GM19023 (cell line): Measurements from ENCODE around the gene MYL7.
"Not testable (repeated sequence)": the region's sequence is repeated elsewhere in the genome, so short reads cannot be mapped to it uniquely, and the experiment has no call there.

Source experiments
- ATAC-seq: cut with Tn5 transposase; IDR thresholded peaks from one replicate; pipeline ENCODE4 v1.9.1; 2021; ENCODE audit warnings: mild to moderate bottlenecking, moderate library complexity; ENCODE audit not compliant: unreplicated experiment

MYL7 gene

DNA sequence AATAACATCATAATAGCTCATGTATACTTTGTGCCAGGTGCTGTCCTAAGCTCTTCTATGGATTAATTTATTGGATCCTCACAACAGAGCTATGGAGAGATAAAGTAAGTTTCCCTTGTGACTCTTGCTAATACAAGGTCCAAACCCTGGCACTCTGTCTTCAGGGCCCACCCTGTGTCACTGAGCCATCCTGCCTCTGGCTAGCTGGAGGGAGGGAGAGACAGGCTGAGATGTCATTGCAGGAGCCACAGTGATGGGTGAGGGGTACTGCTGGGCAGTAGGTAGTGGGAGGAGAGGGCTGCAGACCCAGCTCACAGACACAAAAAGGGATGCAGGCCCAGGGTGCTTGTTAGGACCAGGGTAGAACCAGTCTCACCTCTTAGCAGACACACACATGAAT is 31.2 kb upstream of the MYL7 start:
- ATAC-seq, result no peak

DNA sequence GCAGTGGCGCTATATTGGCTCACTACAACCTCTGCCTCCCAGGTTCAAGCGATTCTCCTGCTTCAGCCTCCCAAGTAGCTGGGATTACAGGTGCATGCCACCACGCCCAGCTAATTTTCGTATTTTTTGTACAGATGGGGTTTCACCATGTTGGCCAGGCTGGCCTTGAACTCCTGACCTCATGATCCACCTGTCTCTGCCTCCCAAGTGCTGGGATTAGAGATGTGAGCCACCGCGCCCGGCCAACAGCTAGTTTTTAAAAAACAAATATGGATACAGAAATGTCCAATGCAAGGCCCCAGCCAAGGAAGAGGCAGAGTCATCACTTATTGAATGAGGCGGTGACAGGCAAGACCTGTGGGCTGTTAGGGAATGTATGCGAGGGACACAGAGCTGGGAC is 30.8 kb upstream of the MYL7 start:
- ATAC-seq, result not testable (repeated sequence)

DNA sequence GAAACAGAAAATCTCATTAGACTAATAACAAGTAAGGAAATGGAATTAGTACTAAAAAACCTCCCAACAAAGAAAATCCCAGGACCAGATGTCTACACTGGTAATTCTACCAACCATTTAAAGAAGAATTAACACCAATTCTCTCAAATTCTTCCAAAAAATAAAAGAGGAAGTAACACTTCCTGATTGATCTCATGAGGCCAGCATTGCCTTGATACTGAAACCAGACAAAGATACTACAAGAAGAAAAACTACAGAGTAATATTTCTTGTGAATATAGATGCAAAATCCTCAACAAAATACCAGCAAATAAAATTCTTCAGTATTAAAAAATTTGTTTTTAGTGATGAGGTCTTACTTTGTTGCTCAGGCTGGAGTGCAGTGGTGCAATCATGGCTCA is 26.8 kb upstream of the MYL7 start:
- ATAC-seq, result no peak

DNA sequence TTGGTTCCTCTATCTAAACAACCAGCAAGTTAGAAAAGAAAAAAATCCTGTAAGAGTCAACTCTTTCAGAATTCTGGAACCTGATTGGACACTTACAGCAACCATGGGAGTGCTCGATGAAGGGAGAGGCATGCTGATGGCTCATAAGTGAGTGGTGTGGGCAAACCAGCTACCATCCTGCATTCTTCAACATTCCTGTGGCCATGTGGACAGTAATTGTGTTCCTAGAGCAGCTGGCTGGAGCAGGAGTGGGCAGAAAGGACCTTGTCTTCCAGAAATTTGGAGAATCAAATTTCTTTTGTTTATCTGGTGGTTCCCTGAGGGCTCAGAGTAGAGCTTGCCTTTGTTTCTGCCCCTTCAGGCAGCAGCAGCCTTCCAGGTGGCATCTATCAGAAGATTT is 22.5 kb upstream of the MYL7 start:
- no peak for ATAC-seq

DNA sequence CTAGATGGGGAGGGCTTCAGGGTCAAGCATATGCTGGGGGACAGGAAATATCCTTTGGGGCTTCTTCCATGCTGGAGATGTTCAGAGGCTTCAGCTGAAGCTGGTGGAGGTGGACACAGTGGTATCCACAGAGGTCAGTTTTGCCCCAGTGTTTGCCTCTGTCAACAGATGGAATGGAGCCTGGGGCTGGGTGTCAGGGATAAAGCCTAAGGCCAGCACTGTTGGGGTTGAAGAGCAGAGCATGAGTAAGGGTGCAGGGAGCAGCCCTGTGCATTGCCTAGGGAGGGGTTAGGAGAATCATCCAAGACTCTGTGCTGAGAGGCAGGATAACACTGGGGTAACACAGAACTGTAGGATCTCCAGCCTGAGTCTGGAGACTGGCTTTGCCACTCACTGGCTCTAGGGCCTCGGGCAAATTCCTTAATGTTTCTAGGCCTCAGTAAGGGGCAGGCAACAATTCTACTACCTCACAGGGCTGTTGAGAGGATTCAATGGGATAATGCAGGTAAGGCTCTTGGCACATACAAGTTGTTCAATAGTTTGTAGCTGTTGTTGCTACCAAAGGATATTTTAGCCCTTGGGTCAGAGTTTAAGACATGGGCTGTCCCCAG is 21.8 kb upstream of the MYL7 start:
- ATAC-seq, result no peak

DNA sequence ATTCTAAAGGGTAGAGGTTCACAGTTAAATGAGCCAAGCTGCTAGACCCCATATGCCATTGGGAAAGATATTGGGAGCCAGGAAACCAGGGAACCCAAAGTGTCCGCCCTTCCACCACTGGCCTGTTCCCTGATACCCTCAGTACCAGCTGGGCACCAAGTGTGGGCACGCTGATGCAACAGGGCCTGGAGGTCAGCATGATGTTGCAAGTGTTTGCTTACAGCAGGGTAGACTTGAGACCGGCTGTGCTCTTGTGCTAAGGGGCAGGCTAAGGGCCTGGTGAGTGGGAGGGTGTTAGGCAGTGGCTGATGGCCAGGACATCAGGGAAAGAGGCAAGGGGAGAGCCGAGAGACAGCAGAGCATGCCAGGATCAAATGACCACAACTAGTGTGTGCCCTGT is 21.0 kb upstream of the MYL7 start:
- ATAC-seq, result no peak

DNA sequence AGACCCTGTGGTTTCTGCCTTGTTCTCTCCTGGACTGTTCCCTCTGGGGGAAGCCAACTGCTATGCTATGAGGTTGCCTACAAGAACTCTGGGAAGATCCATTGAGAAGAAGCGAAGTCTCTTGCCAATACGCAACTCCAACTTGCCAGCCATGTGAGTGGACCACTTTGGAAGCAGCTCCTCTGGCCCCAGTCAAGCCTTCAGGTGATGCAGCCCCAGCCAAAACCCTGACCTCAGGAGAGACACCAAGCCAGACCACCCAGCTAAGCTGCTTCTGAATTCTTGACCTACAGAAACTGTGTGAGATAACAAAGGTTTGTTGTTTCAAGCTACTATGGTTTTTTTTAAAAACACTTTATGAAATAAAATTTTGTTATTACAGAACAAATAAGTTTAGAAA is 20.2 kb upstream of the MYL7 start:
- ATAC-seq, result no peak

DNA sequence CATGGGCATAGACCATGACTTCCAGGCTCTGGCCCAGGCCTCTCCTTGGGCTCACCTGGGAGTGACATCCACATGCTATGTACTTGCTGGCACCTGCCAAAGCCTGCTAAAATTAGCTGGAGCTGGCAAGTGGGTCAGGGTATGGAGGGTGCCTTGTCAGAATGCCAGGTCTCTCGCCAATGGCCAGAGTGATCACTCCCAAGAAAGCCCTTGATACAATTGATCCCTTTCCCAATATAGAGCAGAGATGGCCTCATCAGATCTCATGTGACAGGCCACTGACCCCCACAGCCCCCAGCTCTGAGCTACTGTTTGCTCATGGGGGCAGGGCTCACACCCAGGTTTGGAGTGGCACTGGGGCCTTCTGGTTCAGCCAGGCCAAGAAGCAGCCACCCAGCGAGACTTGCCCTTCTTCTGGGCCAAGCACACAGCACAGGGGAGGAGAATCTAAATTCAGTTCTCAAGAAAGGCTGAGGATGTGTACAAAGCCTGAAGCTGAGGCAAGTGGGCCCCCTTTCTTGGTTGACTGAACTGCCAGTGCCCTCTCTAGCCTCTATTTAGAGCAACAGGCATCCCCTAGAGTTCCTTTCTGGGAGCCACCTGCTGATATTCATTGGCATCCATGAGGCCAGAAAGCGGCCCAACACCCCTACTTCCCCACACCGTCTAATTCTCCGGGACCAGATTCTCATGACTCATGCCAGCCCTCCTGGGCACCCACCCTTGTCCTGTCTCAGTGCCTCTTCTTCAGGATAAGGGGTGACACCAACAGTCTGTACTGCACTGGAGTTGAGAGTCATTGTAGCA is 18.9 kb upstream of the MYL7 start:
- ATAC-seq, result no peak

DNA sequence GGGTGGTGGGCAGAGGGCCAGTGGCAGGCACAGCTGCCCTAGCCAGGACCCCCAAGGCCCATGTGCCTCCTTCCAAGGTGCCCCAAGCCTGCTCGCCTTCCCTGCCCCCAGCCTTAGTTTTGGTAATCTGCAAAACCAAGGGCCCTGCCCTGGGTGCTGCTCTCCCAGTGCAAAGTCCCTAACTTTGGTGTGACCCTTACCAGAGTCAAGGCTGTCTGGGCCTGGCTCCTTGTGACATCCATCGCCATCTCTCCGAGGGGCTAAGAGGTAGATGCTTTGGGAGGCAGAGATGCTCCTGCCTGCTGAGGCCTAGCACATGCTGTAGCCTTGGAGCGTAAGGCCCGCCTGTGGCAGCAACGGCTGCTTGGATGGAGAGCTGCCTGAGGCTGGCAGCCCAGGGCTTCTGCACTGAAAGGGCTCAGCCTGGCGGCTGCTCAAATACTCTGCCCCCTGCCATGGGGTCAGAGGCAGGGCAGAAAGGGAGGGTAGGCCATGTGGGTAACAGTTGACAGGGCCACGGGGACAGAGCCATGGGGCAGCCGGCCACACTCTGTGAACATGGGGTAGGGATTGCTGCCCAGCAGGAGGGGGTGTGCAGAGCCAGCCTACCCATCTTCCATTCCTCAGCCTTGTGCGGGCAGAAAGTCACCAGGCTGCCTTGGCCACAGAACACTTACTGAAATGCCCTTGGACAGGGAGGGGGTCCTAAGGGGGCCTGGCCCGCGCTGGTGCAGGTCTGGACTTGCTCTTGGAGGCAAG is 17.9 kb upstream of the MYL7 start:
- ATAC-seq, result no peak

DNA sequence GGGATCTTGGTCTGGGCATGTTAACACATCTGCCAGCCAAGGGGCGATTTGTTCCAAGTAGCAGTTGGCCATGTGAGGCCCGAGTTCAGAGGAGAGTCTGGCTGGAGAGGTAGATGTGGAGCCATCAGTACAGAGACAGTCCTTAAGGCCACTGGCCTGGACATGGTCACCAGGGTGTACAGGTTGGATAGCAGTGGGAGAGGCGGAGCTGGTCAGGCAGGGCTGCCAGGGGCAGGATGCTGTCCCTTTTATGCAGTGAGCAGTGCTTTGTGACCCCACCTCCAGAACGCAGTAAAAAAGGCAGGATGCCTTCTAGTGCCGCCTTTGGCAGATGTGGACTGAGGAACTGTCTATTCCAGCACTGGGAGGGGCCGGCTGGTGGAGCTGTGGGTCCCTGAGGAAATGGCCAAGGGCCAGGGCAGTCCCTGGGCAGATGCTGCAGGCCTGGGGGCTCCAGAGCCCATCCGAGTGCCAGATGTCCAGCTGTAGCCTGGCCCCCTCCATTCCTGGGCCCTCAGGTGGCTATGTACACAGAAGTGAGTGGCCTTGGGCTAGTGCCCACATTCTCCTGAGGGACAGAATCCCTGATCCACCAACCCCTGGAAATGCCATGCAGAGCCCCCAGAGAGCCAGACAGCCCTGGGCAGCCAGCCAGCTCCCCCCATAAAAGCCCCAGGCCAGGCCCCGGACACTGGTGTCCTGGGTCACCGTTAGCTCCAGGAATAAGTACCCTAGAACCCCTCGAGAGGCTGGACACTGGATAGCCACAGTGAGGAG is 17.2 kb upstream of the MYL7 start:
- ATAC-seq, result no peak

DNA sequence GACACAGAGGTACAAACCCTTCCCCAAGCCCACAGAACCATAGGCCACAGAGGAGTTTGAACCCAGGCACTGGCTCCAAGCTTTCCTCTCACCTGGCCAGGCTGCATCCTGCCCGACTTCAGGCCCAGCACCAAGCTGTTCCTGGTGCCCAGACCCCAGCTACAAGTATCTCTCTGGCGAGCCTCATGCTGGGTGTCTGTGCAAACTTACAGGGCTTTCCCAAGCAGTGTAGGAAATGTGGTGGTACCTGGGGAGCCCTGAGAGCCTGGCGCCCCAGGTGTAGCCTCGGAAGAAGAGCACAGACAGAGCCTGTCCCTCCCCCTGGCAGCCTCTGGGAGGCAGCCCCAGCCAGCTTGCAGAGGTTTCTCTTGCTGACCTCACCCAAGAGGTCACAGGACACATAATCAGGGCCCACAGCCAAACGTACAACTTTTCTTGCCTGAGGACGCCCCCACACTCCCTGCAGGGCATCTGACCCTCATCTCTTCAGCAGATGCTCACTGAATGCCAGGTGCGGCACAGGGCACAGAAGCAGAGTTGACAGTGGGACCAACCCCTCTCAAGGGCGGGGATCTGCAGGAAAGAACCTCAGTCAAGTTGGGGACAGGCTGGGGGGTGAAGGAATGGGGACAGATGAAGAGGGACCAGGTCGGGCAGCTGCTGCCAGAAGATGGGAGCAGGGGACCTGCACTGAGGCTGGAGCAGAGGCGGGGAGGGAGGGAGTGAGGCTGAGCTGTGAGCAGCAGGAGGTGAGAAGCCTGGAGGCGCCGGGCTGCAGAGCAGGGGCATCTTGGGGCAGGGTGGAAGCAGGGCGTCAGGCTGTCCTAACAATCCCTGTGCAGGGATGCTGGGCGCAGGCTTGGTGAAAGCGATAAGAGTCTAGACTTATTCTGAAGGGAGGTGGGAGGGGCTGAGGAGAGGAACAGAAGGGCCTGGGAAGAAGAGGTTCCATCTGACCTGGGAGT is 16.3 kb upstream of the MYL7 start:
- no peak for ATAC-seq

DNA sequence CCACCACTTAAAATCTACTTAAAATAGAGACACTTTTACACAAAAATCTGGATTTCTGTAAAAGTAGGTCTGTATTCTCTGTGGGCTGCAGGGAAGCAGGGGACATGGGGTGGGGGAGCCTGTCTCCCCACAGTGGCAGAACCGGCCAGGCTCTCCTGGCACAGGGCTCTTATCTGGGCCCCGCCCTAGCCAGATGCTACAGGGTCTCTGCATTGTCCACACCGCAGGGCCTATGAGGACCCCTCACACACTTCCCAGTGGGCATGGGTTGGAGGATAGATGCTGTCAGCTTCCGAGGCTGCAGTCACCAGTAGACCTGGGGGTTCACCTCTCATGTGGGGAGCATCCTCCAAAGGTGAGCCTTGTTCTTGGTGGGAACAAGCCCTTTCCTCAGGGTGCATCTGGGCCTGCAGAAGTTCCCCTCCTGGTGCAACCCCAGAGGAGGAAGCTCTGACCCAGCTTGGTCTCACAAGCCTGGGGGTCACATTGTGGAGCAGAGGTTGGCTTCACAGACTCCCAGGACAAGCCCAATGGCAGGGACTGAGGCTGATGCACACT is 15.4 kb upstream of the MYL7 start:
- no peak for ATAC-seq

DNA sequence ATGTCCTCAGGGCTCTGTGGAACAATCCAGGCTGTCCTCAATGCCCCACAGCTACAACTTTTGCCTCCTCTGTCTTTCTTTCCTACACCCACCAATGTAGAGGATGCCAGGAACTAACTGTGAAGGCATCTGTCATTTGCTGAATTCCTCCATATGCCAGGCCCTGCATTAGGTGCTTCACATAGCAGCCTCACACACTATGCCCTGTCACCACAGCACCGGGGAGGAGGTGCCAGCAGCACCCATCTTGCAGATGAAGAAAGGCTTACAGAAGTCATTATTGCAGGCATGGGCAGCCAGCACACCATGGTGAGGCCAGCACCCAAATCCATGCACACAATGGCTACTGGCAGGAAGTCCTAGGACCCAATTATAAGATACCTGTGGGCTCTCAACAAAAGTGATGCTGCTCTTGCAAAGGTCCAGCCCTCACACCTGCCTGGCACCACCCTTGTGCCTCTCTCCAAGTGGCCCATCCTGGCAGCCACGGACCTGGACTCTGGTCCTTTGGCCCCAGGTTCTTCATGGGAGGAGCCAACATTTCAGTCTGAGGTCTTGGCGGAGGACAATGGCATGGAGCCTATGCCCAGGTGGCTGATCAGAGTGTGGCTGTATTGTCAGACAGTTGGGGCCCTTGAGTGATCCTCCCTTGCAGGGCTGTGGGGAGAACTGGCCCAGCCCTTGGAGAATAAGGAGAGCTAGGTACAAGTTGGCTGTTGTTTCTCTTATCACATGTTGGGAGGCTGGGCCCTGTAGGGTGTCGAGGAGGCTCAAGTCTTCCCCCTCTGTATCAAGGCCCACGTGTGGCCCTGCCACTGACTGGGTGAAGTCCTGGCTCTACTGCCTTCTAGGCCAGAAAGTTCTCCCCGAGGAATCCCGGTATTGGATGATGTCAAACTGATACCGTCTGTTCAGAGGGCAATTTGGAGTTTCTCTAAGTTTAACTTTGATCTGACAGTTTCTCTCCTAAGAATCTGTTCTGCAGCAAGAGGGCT is 14.4 kb upstream of the MYL7 start:
- no peak for ATAC-seq

DNA sequence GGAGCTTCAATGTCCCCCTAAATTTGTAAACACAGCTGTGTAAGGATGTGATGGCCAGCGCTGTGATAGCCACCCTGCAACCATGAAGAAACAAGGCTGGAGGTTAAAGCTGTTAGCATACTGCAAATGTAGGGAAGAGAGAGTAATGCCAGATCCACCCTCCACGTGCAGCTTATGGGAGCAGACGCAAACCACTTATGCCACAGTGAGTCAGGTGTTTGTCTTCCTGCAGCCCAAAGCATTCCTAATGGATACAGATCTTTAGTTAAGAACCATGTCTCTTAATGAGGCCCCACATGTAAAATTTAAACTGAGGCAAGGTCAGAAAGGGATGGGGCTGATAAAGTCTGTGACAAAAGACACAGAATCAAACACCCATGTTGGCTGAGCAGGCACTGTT is 13.6 kb upstream of the MYL7 start:
- ATAC-seq, result no peak

DNA sequence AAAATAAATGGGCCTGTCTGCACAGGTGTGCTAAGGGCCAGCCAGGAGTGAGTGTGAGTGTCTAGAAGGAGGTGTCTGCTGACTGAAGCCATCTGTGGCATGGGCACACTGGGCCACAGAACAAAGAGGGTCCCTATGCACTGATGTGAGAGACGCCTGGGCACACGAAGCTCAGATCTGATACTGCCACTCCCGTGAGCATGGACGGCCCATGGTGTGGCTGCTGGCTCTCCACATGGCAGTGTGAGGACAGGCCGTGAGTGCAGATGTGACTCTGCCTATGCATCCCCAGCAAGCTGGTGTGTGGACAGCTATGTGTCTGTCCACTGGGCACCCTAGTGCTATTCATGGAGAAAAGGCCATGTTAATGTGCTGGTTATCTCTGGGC is 12.8 kb upstream of the MYL7 start:
- ATAC-seq, result no peak

DNA sequence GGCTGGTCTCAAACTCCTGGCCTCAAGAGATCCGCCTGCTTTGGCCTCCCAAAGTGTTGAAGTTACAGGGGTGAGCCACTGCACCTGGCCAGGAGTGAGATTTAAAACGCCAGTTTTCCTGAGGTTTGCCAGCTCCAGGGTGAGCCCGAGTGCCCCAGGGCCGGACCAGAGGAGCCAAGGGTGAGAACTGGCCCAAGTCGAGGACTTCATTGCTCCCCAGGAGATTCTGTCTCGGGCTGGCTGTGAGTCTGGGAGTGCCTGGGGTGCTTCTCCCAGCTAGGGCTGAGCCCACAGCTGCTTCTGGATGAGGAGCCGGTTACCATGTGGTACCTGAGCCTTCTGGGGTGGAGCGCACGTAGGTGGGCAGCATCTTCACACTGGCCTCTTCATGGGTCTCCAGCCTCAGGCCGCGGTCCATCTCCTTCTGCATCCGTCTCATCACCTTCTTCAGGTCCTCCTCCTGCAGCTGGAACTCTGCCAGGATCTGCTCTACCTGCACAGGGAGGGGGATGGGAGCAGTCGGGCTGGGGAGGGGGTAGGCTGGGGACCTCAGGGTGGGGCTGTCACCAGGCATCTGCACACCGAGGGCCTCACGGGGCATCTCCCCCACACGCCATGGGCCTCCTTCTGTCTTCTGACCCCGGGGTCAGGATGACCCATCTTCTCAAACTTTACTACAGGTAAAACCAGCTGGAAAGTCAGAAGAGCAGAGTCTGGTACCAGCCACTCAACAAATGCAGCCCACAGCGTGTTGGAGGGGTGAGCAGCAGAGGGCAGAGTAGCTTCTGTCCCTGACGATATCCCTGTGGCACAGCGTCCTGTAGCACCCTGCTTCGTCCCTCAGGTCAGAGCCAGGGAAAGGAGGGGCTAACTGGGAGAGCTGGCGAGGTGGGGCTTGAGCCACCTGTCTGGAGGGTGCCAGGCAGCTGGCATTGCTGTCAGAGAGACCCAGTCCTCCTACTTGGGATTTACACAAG is 12.1 kb upstream of the MYL7 start:
- no peak for ATAC-seq

DNA sequence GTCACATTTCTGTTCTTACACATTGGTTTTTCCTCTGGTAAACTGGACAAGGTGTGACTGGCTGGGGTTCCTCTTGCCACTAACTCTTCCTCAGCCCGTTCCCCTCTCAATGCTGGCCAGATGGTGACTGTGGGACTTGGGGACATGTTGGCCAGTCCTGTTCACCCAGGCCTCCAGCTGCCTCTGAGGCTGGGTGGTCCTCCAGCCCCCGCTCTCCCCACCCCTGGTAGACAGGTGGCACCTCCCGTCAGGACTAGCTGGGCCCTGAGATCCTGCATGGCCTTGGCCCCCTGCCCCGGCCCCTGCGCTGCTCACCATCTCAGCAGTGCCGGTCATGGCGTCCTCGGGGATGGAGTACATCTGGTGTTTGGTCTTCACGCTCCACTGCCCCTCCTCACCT is 10.8 kb upstream of the MYL7 start:
- no peak for ATAC-seq
